Activated naive CD4-positive, alpha-beta T cell treated with anti-CD3 and anti-CD28 coated beads, Interleukin-2, amount 50 U/mL, for 16 hours (primary cell): Measurements from ENCODE around the gene ANLN.
"Not testable (repeated sequence)": the region's sequence is repeated elsewhere in the genome, so short reads cannot be mapped to it uniquely, and the experiment has no call there.

Source experiments
- DNase-seq: peaks from one replicate; pipeline ENCODE4 v3.0.0-alpha.2; 2020

ANLN gene

GRCh38 chr7:36420307-36420706 lies 30.6 kb downstream of the ANLN start:
- DNase-seq, result no peak

- no peak for DNase-seq
Measured at GRCh38 chr7:36422072-36422471, 32.4 kb downstream of the ANLN start.

GRCh38 chr7:36423633-36424032 lies 34.0 kb downstream of the ANLN start:
- DNase-seq, result no peak

- DNase-seq, result no peak
Measured at GRCh38 chr7:36430186-36430585, 40.5 kb downstream of the ANLN start.

- DNase-seq, result no peak
Measured at GRCh38 chr7:36430881-36431280, 41.2 kb downstream of the ANLN start.

- no peak for DNase-seq
Measured at GRCh38 chr7:36438211-36438610, 48.5 kb downstream of the ANLN start.

GRCh38 chr7:36439624-36440023 lies 50.0 kb downstream of the ANLN start:
- DNase-seq, result no peak

GRCh38 chr7:36440880-36441279 lies 51.2 kb downstream of the ANLN start:
- DNase-seq, result no peak

DNA sequence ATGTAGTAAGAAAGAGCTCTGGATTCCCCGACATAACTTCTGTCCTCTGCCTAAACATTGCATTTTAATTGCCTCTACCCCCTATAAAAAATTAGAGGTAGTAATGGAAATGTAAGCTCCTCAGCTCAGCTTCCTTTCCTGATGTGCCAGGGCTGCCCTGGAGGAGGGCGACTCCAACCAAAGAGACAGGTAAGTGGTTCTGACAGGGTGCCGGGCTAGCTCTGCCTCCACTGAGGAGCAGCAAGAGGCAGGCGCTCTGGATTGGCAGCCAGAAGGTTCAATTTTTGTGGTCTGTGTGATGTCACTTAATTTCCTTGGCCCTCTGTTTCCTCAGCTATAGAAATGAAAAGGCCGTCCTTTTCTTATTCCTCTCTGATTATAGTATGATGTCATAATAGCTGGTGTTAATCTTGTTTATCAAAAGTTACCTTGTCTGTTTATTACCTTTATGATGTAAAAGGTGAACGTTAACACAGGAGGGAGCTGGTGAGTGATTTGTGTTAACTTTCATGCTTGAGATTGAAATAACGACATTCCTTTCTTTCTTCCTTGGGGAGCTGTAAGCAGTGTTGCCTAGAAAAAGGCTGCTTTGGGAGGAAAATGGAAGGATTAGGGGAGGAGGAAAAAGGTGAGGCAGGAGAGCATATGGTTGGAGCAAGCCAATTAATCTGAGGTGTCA lies 51.8 kb downstream of the ANLN start:
- DNase-seq, result no peak

DNA sequence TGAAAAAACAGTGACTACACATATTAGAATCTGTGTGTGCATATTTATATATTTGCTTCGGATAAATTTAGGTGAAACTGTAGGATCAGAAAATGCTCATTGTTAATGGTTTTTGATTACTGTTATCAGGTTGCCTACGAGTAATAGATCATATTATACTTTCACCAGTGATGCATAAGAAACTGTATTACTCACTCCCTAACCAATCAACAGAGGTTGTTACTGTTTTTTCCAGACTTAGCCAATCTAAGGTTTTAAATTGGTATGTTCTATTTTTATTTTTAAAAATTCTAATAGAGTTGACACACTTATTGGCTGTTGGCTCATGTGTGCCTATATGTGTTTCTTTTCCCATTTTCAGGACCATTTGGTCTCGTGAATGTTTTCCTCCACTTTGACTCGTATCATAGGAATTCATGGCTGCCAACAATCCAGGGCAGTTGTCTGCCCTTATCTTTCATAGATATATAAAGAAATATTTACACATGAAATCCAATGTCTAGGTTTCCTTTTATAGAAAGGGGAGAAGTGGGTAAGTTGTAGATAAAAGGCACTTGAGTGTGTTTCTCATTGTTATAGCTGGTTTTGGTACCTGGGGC lies 59.2 kb downstream of the ANLN start:
- DNase-seq, result no peak

GRCh38 chr7:36449685-36450084 lies 60.0 kb downstream of the ANLN start:
- DNase-seq, result no peak

DNA sequence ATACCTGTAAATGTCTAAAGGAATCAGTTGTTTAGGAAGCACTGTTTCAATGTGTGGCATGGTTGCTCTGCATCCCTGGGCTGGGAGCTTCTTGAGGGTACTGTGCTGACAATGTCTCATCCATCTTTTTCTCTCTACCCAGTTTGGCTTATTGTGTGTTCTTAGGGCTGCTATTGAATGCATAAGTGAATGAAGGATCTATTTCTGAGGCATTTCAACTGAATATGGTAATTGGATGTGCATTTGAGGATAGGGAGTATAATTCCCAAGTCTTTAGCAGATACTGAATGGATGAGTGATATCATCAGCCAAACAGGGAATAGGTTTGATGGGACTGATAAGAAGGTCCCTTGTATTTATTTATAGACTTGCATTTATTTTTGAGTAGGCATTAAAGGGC lies 64.1 kb downstream of the ANLN start:
- no peak for DNase-seq

GRCh38 chr7:36455646-36456045 lies 66.0 kb downstream of the ANLN start:
- DNase-seq, result no peak

DNA sequence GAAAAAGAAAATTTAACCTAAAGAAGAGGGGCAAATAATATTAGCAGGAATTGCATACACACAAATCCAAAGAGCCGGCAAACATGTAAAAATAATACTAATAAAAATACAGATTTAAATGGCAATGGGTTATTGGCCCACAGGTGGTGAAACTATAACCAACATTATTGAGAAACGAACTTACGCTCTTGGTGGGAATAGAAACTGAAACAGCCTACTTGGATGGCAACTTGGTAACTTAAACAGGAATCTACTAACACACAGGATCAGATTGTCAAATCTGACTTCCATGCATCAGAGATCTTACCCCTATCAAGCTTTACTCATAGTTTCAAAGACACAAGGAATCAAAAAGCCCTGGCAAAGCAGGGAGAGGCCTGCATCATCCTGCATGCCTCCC lies 66.5 kb downstream of the ANLN start:
- DNase-seq, result no peak

DNA sequence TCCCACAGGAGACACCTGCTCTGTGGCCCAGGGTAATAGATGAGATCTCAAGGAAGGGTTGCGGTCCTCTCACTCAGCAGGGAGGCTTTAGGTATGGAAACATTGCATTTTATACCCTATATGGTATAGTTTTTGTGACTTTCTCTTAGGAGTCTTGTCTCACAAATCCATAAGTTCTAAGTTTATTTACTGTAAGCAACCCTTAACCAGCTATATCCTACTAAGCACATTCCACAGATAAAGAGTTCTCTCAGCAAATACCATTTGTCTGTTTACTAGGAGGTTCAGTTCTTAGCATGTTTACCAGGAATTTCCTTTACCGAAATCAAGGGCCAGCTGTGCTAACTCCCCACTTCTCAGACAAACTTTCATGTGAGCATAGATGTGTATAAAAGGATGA lies 66.9 kb downstream of the ANLN start:
- no peak for DNase-seq

DNA sequence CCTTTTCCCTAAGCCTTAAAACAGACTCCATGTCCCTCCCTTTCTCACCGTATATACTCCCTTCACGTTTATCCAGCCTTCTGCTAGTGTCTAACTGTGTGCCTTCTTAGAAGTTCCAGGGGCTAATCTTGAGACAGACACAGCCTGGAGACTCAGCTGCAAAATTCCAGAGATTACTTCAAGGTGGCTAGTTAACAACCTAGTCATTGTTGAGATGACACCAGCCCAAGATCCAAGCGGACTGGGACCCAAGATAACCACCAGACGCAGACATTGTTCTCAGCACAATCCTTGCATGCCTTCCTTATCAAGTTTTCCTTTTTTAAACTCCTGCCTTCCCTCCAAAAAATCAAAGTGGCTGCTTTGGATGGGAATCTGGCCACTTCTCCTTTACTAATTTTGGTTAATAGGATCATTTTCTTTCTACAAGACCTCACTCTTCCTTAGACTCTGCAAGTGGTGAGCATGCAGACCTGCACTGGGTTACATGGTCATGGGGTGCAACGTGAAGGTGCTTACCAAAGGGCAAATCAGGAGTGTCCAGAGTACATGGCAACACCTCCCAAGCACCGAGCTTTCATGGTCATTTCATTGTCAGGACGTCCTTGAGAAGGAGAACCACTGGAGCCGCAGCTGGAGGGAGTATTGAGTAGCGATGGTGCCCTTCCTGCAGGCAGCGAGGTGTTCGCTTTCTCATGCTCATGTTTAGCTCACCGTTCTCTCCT lies 69.7 kb downstream of the ANLN start:
- DNase-seq, result no peak

- DNase-seq, result no peak
Measured at GRCh38 chr7:36460811-36461429, 71.3 kb downstream of the ANLN start.

- no peak for DNase-seq
Measured at GRCh38 chr7:36462551-36463137, 73.0 kb downstream of the ANLN start.

DNA sequence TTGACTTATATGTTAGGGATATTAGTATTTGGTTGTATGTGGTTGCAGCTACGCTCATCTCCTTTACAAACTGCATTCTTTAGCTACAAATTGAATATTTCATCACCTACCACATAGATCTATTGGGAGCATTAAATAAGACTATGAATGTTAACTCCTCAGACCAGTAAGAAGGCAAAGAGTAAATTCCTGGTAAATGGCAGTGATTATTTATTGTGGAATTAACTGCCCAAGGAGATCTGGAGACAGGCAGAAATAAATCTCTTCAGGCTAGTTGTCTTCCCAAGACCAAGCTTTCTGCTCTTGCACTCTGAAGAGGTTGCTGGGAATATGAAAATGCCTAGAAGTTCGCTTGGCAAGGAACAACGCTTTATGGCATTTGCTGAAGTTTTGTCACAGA lies 74.6 kb downstream of the ANLN start:
- DNase-seq, result no peak

DNA sequence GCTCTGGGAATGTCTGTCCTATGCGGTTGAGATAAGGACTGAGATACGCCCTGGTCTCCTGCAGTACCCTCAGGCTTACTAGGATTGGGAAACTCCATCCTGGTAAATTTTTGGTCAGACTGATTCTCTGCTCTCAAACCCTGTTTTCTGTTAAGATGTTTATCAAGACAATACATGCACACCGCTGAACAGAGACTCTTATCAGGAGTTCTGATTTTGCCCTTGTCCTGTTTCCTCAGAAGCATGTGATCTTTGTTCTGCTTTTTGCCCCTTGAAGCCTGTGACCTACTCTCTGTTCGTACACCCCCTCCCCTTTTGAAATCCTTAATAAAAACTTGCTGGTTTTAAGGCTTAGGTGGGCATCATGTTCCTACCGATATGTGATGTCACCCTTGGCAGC lies 76.3 kb downstream of the ANLN start:
- DNase-seq, result not testable (repeated sequence)

DNA sequence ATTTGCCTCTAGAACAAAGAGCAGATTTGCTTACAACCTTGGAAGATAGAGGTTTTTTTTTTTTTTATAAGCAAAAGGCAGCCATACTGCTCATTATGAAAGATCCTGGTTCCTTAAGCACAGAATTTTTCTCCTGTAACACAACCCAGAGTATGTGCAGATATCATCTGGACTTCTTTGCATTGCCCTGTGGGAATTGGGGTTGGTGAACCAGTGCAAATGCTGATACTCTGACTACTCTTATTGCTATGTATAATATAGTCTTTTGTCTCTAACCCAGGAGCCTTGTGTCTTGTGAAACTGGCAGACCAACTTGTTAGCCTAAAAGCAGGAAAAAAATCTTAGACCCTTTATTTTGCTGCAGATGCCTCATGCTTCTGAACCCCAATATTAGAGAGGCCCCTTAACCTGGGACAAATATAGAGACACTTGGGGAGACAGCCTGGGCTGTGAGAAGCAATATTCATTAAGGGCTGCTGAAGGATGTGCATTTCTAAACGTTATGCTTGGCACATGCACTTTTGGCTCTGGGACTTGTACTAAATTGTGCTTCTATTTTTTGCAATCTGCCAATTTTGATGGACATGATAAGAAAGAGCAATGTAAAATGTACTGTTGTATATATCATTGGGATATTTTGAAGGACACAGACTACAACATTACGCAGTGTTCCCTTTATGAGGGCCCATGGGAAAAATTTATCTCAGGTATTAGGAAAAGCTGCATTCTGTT lies 78.9 kb downstream of the ANLN start:
- no peak for DNase-seq

- no peak for DNase-seq
Measured at GRCh38 chr7:36469236-36469635, 79.6 kb downstream of the ANLN start.
